Putamen (tissue), 1 donor: Measurements from ENCODE around the gene NUCKS1.

Experiments used
- DNase-seq: peaks from one replicate; pipeline ENCODE4 v3.0.0-alpha.2; 2016; ENCODE audit warnings: low spot score

NUCKS1 gene

GRCh38 chr1:205699416-205699815, 50.6 kb downstream of the NUCKS1 start:
- no peak for DNase-seq

- DNase-seq = no peak
Measured at GRCh38 chr1:205698921-205699320, 51.1 kb downstream of the NUCKS1 start.

- DNase-seq = no peak
Measured at GRCh38 chr1:205693421-205693991, 56.5 kb downstream of the NUCKS1 start.

GRCh38 chr1:205692423-205692822, 57.6 kb downstream of the NUCKS1 start:
- no peak for DNase-seq

- no peak for DNase-seq
Measured at GRCh38 chr1:205690122-205690756, 59.7 kb downstream of the NUCKS1 start.

GRCh38 chr1:205689479-205689878, 60.5 kb downstream of the NUCKS1 start:
- no peak for DNase-seq

GRCh38 chr1:205688171-205689080, 61.6 kb downstream of the NUCKS1 start:
- no peak for DNase-seq

- DNase-seq = no peak
Measured at GRCh38 chr1:205687242-205687641, 62.7 kb downstream of the NUCKS1 start.

- DNase-seq = no peak
Measured at GRCh38 chr1:205681364-205681763, 68.6 kb downstream of the NUCKS1 start.

- peak; percentile 72 for DNase-seq
Measured at GRCh38 chr1:205680073-205680851, 69.7 kb downstream of the NUCKS1 start, which contains the start of gene SLC45A3. SLC45A3 (minus strand) TSS chr1:205680509; CDS start chr1:205664656, 15,853 bp downstream.

- peak; percentile 52 for DNase-seq
Measured at GRCh38 chr1:205678286-205679111, 71.5 kb downstream of the NUCKS1 start.

- DNase-seq = no peak
Measured at GRCh38 chr1:205677167-205677566, 72.8 kb downstream of the NUCKS1 start.

GRCh38 chr1:205676597-205676996, 73.4 kb downstream of the NUCKS1 start:
- DNase-seq = peak; percentile 92

GRCh38 chr1:205676002-205676401, 74.0 kb downstream of the NUCKS1 start:
- DNase-seq = no peak

GRCh38 chr1:205675247-205675646, 74.7 kb downstream of the NUCKS1 start:
- DNase-seq = no peak

- no peak for DNase-seq
Measured at GRCh38 chr1:205672970-205673369, 77.0 kb downstream of the NUCKS1 start.

GRCh38 chr1:205672395-205672889, 77.5 kb downstream of the NUCKS1 start:
- no peak for DNase-seq

- no peak for DNase-seq
Measured at GRCh38 chr1:205670611-205671430, 79.2 kb downstream of the NUCKS1 start.

GRCh38 chr1:205670150-205670446, 79.9 kb downstream of the NUCKS1 start:
- no peak for DNase-seq
